NCI-H82 (cell line): ENCODE results near the gene TDRKH.

ENCODE experiments used
- DNase-seq: peaks from one replicate; lab custom pipeline; 2025; lab: John Stamatoyannopoulos, UW

TDRKH gene

GRCh38 chr1:151790071-151790939 lies at the start of gene TDRKH:
TDRKH (minus strand) TSS chr1:151790500; CDS start chr1:151783022, 7,478 bp downstream.
- peak; percentile 100 for DNase-seq

GRCh38 chr1:151839457-151840403 lies 49.4 kb upstream of the TDRKH start, which contains the start of gene C2CD4D:
C2CD4D (minus strand) TSS chr1:151839820; CDS start chr1:151838989, 831 bp downstream.
- no peak for DNase-seq

DNA sequence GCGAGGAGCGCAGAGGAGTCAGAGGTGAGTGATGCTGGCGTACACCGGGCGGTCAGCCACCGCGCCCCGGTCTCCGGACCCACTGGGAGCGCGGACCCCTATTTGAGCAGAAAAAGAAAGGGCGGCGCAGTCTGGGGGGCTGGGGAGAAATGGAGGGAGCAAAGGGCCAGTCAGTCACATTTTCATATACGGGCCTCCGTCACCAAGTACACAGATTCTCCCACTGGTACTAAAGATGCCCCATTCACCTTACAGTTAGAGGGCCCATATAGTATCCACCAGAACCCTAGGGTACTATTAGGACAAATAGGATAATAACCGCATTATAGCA lies 48.7 kb upstream of the TDRKH start:
- DNase-seq, result no peak

- no peak for DNase-seq
Measured at GRCh38 chr1:151838222-151839081, 48.2 kb upstream of the TDRKH start.

DNA sequence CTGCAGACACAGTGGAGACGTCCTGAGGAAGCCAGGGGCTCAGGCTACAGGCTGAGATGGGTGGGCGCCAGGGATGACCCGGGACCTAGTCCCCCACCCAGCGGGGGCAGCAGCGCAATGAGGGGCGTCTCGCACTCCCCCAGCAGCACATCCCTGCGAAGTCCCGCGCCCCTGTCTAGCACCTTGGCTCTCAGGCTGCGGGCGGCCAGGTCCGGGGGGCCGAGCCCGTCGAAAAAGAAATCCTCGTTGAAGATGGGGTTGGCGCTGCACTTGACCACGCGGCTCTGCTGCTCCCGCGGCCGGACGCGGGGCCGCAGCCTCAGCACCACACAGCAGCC lies 47.6 kb upstream of the TDRKH start:
- no peak for DNase-seq

DNA sequence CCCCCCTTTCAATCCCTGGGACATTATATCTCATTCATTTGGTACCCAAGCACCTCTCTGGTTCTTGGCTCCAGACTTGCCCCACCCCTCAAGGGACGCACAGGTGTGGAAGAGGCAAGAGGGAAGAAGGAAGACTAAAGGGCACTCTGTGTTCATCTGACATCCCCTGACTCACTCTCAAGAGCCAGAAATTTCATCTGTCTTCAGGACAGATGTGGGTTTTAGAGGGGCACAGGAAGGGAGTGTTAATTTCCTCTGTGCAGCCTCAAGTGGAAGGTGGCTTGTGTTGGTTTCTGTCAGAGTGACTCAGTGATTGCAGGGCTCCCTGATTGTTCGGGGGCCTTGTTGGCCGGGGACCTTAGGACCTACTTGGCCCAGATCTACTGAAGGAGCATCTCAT lies 46.9 kb upstream of the TDRKH start:
- no peak for DNase-seq

GRCh38 chr1:151835596-151835995 lies 45.3 kb upstream of the TDRKH start:
- no peak for DNase-seq

DNA sequence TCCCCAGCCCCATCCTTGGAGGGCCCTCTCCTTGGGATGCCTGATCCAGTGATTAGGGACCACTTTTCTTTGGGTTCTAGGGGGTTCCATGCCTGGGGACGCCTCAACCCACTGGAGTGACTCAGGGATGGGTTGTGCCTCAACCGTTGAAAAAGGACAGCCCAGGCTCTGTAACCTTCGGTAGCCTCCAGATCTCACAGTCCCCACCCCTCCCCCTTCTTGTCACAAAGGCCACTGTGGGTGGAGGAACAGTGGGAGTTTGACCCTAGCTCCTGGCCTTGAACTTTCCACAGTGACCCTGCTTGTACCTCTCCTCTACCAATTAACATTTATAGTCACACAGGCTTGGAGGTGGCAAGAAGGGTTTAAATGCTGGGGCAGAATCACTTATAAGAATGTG lies 43.9 kb upstream of the TDRKH start:
- DNase-seq, result no peak

GRCh38 chr1:151833172-151833900 lies 43.0 kb upstream of the TDRKH start:
- DNase-seq, result no peak

- no peak for DNase-seq
Measured at GRCh38 chr1:151832318-151832980, 42.1 kb upstream of the TDRKH start.

GRCh38 chr1:151831605-151832004 lies 41.3 kb upstream of the TDRKH start, which contains the start of gene RORC:
RORC (minus strand) TSS chr1:151831802; CDS start chr1:151831764, 38 bp downstream.
- DNase-seq, result no peak

GRCh38 chr1:151831256-151831591 lies 40.9 kb upstream of the TDRKH start:
- DNase-seq, result no peak

DNA sequence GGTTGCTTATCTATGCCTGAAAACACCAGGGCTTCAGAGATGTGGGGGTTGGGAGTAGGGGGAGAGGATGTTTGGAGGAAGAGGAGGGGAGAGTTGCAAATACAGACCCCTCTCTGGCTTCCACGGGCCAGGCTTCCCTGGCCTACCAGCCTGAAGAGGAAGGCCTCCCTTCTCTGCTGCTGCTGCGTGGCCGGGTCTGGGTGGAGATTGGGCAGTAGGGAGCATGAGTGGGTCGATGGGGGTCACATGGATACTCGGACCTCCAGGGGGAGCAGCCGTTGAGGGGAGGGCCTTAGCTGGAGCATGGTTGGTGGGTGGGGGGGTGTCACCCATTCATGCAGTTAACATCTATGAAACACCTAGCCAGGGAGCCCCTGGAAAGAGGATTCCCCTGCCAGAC lies 39.8 kb upstream of the TDRKH start:
- no peak for DNase-seq

DNA sequence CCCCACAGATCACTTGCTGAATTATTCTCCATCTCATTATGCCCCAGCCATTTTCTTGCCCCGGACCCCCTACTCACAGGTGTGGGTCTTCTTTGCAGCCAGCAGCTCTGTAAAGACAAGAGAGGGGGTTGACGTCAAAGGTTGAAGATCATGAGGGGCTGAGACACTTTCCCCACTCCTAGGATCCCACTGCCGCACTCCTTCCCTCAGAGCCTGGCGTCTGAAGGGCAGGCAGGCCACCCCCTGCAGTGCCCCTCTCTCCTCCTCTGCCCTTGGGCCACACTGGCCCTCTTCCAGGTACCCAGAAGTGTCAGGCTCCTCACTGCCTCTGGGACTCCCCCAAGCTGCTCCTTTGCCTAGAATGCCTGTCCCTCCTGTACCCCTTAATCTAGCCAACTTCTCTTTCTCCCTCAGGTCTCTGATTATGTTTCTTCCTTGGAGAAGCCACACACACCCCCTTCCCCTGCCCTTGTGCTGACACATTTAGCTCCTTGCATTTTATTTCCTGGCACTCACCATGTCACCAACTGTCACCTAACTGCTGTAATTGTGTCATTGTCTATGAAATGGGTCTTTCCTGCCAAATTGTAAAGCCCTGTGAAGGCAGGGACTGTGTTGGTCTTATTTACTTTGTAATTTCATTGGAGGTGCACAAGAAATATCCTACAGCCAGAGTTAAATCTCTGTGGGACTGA lies 39.2 kb upstream of the TDRKH start:
- DNase-seq, result no peak

DNA sequence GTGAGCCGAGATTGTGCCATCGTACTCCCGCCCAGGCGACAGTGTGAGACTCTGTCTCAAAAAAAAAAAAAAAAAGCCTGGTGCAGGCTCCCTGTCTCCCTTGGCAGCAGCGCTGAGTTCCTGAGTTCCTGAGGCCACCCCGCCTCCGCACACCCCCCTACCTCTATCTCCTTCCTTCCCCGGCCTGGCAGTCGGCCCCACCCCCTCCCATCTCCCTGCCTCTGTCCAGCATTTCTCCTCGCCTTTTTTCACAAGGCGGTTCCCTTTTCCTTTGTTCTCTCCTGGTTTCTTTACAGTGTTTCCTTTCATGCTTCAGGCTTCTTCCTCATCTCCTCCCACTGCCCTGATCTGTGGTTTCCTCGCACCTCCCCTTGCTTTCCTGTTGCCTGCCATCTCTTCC lies 38.6 kb upstream of the TDRKH start:
- DNase-seq, result no peak

DNA sequence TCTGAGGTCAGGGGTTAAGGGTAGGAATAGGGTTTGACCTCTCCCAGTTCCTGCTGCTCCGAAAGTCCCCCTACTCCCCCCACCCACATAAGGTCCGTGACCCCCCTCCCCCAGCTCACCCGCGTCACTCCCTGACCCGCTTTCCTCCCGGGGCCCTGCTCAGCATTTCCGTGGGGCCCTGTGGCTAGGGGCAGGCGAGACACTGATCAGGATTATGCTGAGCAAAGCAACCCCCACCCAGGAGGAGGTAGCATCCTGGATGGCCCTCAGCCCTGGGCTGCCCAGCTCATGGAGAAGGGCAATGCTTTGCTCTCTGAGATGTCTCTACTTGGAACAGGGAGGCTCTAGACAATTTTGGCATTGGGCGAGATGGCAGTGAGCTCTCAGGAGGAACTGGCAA lies 37.6 kb upstream of the TDRKH start:
- DNase-seq, result peak; percentile 25

- DNase-seq, result no peak
Measured at GRCh38 chr1:151825751-151826660, 35.7 kb upstream of the TDRKH start.

DNA sequence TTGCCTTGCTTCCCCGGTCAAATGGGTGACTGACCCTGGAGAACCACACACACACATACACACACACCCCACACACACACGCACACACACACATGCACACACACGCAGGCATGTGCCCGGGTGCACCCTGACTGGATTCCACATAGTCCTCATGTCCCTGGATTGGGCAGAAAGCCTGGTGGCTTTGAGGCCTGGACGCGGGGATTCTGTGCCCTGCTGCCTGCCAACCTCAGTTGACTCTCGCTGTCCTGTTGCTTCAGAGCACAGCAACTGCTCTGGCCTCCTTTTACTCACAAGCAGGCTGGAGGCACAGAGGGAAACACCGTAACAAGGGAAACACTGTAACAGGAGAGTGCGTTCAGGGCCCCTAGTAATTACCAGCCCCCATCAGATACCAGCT lies 34.9 kb upstream of the TDRKH start:
- no peak for DNase-seq

DNA sequence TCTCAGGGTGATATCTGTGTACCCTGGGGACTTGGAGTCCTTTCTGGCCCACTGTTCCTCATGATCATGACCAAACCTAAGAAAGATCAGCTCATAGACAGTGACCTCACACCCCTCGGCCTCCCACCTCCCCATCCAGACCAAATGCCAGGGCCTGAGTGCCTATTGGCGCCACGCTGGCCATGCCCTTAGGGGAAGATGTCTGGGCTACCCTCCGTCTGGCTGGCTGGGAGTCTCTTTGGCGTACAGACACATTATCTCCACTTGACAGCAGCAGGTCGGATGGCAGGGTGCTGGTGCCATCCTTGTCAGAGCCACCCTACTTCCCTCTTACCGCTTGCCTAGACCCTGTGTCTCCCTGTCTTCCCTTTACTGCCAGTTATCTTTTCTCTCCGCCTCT lies 32.9 kb upstream of the TDRKH start:
- no peak for DNase-seq
